MV-4-11 (cell line): ENCODE measurements around the gene FBXO46.
"Not testable (repeated sequence)": the region's sequence is repeated elsewhere in the genome, so short reads cannot be mapped to it uniquely, and the experiment has no call there.

ENCODE experiments used
- DNase-seq: peaks from one replicate; lab custom pipeline; 2025; lab: John Stamatoyannopoulos, UW

The FBXO46 gene

DNA sequence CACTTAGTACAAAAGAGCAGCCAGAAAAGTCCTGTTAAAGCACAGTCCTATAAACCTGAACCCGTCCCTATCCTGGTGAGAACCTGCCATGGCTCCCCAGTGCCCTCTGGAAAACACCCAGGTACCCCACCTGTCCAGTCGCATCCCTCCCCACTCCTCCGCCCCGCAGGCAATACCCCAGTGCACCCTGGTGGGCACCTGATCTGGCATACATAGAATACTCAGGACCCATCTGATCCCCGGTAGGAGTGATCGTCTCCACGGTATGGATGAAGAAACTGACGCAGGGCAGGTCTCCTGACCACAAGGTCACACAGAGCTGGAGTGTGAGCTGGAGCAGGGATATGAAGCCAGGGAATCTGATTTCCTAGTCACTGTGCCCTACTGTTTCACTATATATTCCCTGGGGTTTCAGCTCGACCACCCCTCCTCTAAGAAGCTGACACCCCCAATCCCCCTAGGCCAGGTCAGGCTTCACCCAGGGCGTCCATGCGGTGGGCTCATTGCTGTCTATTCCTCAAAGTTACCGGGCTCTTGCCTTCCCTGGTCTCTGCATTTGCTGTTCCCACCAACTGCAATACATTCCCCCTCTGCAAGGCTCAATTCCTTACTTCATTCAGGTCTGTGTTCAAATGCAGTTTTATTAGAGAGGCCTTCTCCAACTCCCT lies 12.6 kb downstream of the FBXO46 start:
- DNase-seq, result no peak

- peak; percentile 100 for DNase-seq
Measured at GRCh38 chr19:45717131-45717982, 13.3 kb downstream of the FBXO46 start.

DNA sequence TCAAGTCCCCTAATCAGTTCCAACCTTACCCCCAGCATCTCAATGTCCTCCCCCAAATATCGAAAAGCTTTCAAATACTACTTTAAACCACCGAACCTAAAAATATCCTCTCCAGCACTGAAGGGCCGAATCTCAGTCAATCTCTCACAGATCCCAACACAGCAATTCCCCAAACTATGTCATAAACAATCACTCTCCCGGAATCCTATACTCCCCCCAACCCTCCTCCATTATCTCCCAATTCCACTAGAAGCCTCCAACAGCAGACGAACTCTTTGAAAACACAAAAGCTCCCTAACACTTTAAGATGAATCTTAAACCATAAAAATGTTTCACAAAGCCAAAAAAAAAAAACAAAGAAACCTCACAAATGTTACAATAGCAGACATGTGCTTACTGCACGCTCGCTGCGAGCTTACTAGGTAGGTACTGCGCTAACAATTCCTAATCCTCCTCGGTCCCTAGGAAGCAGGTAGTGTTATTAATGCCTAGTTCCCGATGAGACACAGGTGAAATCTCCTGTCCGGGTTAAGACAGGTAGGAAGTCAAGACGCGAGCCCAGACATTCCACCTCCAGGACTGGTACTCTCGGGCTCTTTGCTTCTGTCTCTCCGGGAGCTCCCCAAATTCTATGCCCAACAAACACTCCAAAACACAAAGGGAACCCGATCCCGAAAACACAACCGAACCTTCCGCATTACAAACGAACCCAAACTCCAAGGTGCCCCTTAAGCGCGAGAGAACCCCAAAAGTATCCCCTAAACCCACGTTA lies 14.2 kb downstream of the FBXO46 start:
- no peak for DNase-seq

- no peak for DNase-seq
Measured at GRCh38 chr19:45715139-45715538, 15.6 kb downstream of the FBXO46 start.

- DNase-seq, result no peak
Measured at GRCh38 chr19:45713141-45713540, 17.6 kb downstream of the FBXO46 start.

- DNase-seq, result no peak
Measured at GRCh38 chr19:45712699-45713067, 18.0 kb downstream of the FBXO46 start.

DNA sequence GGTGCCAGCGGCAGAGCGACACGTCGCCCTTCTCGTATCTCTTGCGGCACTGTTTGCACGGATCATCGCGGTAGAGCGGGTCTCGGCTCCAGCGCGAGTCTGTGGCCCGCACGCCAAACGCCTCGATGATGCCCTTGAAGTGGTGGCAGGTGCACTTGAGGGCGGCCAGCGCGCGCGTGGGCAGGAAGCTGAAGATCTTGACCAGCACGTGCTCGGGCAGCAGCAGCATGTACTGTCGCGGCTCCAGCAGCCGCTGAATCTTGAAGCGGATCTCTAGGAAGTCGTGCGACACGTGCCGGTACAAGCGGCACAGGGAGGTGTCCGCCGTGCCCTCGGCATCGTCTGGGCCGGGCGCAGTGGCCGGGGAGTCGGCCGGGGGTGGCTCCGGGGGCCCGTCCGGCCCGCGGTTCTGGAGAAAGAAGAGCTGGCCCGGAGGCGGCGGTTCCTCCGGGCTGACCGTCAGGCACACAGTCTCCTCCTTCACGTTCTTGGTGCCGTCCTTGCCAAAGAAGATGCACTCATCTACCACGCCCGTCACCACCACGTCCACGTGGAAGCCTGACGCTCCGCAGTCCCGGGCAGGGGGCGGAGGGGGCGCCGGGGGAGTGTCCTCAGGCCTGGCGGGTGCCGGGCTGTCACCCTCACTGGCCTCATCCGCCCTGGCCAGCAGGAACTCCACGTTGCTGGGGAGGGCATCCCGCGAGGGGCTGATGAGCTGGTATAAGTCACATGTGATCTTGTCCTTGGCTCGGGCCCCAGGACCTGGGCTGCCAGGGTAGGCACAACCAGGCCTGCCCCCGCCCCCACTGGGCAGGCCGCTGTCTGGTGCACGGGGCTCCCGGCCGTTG lies 18.6 kb downstream of the FBXO46 start:
- DNase-seq, result no peak

DNA sequence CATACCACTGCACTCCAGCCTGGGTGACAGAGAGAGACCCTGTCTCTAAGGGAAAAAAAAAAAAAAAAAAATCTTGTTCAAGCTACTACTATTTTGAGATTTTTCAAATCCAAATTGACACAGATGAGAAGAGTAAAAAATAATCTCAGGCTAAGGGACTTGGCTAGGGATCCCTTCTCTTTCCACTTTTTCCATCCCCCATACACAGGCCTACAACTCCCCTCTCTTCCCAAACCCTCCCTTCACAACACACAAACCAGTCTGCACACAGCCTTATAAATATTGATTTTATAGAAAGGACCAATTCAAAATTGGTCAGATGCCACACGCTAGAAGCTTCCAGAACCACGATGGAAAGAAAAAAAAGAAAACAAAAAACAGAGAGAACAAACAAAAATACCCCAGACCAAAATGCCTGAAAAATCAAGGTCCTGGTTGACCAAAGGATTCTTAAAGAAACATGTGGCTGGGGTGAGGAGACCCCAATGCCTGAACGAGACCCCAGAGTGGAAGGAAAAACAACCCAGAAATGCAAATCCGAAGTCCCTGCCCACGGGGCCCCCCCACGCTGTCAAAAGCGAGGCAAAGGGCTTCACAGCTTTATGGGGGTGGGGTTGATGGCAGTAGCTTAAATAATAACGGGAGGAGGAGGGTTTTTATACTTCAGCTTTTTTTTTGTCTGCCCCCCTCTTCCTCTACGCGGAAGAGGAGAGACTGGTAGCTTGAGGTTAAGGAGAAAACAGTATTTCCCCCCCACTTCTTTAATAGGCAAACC lies 20.2 kb downstream of the FBXO46 start:
- DNase-seq, result no peak

DNA sequence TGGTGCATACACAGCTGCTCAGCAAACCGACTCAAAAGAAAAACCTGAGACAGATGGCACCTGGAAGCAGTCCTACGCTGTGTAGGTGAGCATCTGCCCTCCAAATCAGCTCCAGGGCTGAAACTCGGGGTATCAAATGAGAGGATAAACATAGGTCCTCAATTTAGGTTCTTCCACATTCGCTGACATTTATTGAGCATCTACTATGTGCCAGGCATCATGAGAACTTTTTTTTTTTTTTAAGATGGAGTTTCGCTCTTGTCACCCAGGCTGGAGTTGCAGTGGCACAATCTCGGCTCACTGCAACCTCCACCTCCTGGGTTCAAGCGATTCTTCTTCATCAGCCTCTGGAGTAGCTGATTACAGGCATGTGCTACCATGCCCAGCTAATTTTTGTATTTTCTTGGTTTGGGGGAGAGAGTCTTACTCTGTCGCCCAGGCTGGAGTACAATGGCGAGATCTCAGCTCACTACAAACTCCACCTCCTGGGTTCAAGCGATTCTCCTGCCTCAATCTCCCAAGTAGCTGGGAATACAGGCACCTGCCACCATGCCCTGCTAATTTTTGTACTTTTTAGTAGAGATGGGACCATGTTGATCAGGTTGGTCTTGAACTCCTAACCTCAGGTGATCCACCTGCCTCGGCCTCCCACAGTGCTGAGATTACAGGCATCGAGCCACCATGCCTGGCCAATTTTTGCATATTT lies 24.8 kb downstream of the FBXO46 start:
- no peak for DNase-seq

GRCh38 chr19:45705115-45705514 lies 25.6 kb downstream of the FBXO46 start:
- DNase-seq, result no peak

DNA sequence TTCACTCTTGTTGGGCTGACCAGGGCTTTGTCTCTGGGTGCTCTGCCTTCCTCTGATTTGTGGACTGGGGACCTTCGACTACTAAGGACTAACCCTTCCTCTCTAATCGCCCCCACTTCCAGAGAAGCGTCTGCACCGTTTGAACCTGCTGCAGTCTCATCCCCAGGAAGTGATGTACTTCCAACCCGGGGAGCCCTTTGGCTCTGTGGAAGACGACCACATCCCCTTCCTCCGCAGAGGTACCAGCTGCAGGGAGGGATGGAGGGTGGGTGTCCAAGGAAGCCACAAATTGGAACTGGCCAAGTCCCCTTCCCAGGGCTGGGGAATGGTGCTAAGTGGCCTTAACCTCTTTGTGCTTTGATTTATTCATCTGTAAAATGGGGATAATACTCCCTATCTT lies 29.0 kb downstream of the FBXO46 start:
- DNase-seq, result no peak

GRCh38 chr19:45693106-45693788 lies 37.4 kb downstream of the FBXO46 start:
- peak; percentile 67 for DNase-seq

DNA sequence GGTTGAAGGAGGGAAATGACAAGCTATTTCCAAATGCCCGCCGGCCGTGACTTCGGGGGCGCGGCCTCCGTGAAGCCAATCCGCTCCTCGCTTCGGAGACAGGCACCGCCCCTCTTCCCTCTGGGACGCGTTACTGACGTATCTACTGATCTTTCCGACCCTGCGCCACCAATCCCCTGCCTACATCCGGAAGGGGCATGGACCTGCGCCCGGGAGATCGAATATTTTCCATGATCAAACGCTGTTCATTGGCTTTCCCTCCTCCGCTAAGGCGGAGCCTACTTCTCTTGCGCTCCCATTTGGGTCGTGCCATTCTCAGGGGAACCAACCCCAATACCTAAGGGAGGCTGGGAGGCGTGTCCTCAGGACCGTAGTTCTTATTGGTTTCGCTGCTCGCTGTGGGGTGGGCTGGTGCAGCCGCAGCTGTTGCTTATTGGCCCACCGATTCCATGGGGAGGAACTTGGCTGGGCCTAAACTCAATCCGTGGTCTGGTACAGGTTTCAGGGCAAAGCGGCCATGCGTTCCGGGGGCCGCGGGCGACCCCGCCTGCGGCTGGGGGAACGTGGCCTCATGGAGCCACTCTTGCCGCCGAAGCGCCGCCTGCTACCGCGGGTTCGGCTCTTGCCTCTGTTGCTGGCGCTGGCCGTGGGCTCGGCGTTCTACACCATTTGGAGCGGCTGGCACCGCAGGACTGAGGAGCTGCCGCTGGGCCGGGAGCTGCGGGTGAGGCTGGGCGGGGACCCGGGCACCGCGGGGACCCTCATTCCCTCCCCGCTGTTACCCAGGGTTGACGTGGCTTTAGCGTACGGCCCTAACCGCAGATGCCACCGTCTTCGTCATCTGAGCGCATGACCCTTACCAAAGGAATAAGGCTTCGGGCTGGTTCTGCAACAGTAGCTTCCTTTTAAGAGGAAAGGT lies 38.2 kb downstream of the FBXO46 start, which contains the start of gene QPCTL:
TSS of gene QPCTL (plus strand) at position 480 of the 919 bp plus-strand sequence. CDS start at position 518, 38 bp downstream.
- peak; percentile 100 for DNase-seq

GRCh38 chr19:45691516-45692186 lies 39.0 kb downstream of the FBXO46 start, which contains the start of gene SNRPD2:
TSS of gene SNRPD2 (minus strand) at chr19:45691953. CDS start at chr19:45691888, 65 bp downstream.
- peak; percentile 97 for DNase-seq

- DNase-seq, result no peak
Measured at GRCh38 chr19:45687599-45687998, 43.1 kb downstream of the FBXO46 start.

DNA sequence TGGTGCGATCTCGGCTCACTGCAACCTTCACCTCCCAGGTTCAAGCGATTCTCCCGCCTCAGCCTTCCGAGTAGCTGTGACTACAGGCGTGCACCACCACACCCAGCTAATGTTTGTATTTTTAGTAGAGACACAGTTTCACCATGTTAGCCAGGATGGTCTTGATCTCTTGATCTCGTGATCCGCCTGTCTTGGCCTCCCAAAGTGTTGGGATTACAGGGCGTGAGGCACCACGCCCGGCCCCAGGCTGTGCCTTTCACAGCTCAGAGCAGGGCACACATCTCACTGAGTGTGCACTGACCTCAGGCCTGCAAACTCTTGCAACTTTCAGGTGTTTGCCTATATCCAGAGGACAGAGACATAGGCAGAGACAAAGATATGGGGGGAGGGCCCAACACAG lies 45.7 kb downstream of the FBXO46 start:
- not testable (repeated sequence) for DNase-seq

DNA sequence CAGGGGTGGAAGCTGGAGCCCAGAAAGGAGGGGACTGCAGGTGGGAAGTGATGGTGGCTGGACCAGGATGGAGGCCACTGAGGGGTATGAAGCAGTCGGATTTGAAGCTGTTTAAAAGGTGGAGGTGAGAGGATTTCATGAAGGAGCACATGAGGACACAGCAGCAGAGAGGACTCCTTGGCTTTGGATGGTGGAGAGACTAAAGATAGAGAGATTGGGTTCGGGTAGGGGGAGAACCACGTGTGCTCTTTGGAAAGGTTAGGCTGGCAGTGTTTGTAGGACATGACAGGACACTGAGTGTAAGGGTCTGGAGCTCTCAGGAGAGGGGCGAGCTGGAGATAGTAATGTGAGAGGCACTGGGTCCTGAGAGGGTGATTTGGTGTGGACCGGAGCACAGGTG lies 47.8 kb downstream of the FBXO46 start:
- DNase-seq, result no peak

GRCh38 chr19:45682117-45682516 lies 48.6 kb downstream of the FBXO46 start:
- DNase-seq, result no peak
